Right lobe of liver (tissue), 6 donors: Measurements from ENCODE around the gene SLC25A17. TPM values are rescaled to one million over a fixed set of nuclear protein-coding genes. Genes with fewer than 3 reads are reported as not detected.

ENCODE experiments used
- ATAC-seq, 4 donors: fragments of 200-7000 bp; cut with Tn5 transposase; one replicate each; pipeline ENCODE4 v1.9.1; 2020; ENCODE audit warnings: mild to moderate bottlenecking in 4 of 4, moderate library complexity in 4 of 4
- DNase-seq, 3 donors: peaks; one replicate each; pipeline ENCODE4 v3.0.0-alpha.2; 2020
- H3K27ac ChIP-seq, 3 donors: fragments of 200-600 bp; one replicate each; pipeline ENCODE4 v1.8.0; 2022
- H3K27me3 ChIP-seq, 2 donors: fragments of 200-600 bp; one replicate each; pipeline ENCODE4 v1.8.0; 2022
- H3K36me3 ChIP-seq, 4 donors: fragments of 200-600 bp; sonication (generic) in 1 of 4; one replicate each; pipeline versions ENCODE4 v1.5.1 to v1.8.0; 2017 to 2022; ENCODE audit warnings: control low read depth in 1 of 4
- H3K4me1 ChIP-seq, 4 donors: fragments of 200-600 bp; sonication (generic) in 1 of 4; one replicate each; pipeline versions ENCODE4 v1.5.1 to v1.8.0; 2017 to 2022; ENCODE audit warnings: control low read depth in 1 of 4
- H3K4me3 ChIP-seq, 3 donors: fragments of 200-600 bp; one replicate each; pipeline ENCODE4 v1.8.0; 2022
- H3K9me3 ChIP-seq, 4 donors: fragments of 200-600 bp; sonication (generic) in 1 of 4; one replicate each; pipeline versions ENCODE4 v1.5.1 to v1.8.0; 2017 to 2022; ENCODE audit warnings: control low read depth in 1 of 4
- POLR2A ChIP-seq: fragments of 450-650 bp; IDR thresholded peaks from one replicate; pipeline ENCODE4 v1.6.1; 2017; ENCODE audit warnings: antibody characterized with exemption, mild to moderate bottlenecking
- WGBS: methylation state at CpG from one replicate; pipeline ENCODE4 v1.1.6; 2018; ENCODE audit warnings: low coverage, low lambda C conversion rate; ENCODE audit not compliant: insufficient coverage; ENCODE audit errors: missing lambda C conversion rate; 5-methylcytosine and 5-hydroxymethylcytosine counted together
- intact Hi-C, 2 donors: fragments of 100-400 bp; cut with DNase I; formaldehyde crosslinking; loops; one replicate each; pipeline versions ENCODE4 v1.11.2 to v1.14.1; 2022
- total RNA-seq, 6 experiments: library from RNA; depleted of rRNA in 2 of 6; stranded (reverse); fragments of >200 nt in 2 of 6; fragmentation: NEBNext Ultra II Directional in 3 of 6; extraction: Animal tissue kit (Norgen Biotek cat#: 25700) in 3 of 6; gene quantifications; one replicate each; pipeline versions ENCODE4 v1.1.0 to v1.2.4, GENCODE V29; 2016 to 2023
- TF ChIP-seq, protein P1 (sequence below), 4 donors: fragments of 200-600 bp in 3 of 4; fragments of 450-650 bp in 1 of 4; IDR thresholded peaks; one replicate each; pipeline versions ENCODE4 v1.5.1 to v1.8.0; 2016 to 2022; ENCODE audit warnings: antibody characterized with exemption in 4 of 4, mild to moderate bottlenecking in 2 of 4
- donor health status: DM: no; HTN: yes; CAD: no.
- donor health status: DM: no; HTN: no; CAD: no.
- donor health status: DM: no; HTN: no; CAD: no.
- donor health status: DM: no; HTN: yes; CAD: no.
- donor health status: DM: no; HTN: yes; CAD: no.

The SLC25A17 gene
- total RNA-seq, 6 experiments from 2014 or later, result 10.9 to 15.5 (median 13.0) TPM

DNA sequence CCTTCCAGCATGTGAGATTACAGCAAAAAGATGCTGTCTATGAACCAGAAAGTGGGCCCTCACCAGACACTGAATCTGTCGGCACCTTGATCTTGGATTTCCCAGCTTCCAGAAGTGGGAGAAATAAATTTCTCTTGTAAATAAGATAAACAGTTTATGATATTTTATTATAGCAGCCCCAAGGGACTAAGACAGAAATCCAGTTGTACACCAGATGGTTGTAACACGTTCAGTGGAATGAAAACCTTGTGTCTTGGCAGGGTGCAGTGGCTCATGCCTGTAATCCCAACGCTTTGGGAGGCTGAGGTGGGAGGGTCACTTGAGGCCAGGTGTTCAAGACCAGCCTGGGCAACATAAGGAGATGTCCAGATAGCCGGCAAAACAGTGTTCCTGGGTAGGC, 78.0 kb downstream of the SLC25A17 start:
- no peak for TF ChIP-seq POLR2A
- TF ChIP-seq, protein P1, sequence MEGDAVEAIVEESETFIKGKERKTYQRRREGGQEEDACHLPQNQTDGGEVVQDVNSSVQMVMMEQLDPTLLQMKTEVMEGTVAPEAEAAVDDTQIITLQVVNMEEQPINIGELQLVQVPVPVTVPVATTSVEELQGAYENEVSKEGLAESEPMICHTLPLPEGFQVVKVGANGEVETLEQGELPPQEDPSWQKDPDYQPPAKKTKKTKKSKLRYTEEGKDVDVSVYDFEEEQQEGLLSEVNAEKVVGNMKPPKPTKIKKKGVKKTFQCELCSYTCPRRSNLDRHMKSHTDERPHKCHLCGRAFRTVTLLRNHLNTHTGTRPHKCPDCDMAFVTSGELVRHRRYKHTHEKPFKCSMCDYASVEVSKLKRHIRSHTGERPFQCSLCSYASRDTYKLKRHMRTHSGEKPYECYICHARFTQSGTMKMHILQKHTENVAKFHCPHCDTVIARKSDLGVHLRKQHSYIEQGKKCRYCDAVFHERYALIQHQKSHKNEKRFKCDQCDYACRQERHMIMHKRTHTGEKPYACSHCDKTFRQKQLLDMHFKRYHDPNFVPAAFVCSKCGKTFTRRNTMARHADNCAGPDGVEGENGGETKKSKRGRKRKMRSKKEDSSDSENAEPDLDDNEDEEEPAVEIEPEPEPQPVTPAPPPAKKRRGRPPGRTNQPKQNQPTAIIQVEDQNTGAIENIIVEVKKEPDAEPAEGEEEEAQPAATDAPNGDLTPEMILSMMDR (IDR thresholded peaks at IDR 0.05), result no peak
- Histone ChIP-seq H3K4me3 (no peak overlapping the region), H3K27ac (no peak overlapping the region), H3K27me3 (no peaks in the 10 kb centered on the region), H3K9me3 (no peaks in the 10 kb centered on the region), H3K36me3 (no peaks in the 10 kb centered on the region), H3K4me1 (no peaks in the 10 kb centered on the region)
- WGBS, result 76% methylated on average over 4 of the region's 4 CpGs
- DNase-seq (no peak), ATAC-seq (no peak)
- intact Hi-C loops, result no loop called here

DNA sequence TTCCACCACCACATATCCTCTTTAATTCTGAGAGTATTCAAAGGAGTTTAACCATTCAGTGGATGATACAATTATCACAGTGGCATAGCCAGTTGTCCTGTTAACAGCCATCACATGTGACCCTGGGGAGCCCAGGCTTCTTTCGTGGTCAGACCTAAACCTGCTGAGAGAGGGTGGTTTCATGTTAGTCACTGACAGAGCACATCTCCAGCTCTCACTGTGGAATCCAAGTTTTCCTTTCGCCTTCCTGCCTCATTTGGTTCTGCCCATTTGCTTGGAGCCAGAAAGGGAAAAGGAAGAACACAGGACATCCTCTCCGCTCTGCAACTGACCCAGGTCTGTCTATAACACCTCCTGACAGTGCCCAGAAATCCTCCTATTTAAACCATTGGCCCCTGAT, 79.4 kb downstream of the SLC25A17 start:
- Histone ChIP-seq H3K4me1 (no peaks in the 10 kb centered on the region), H3K36me3 (no peaks in the 10 kb centered on the region), H3K27me3 (no peaks in the 10 kb centered on the region), H3K27ac (no peak overlapping the region), H3K9me3 (no peaks in the 10 kb centered on the region), H3K4me3 (no peak overlapping the region)
- WGBS, result 44% methylated on average over 2 of the region's 3 CpGs
- ATAC-seq (peak in 3 of 4 donors; percentile 25 to 57 (median 36)), DNase-seq (no peak)
- intact Hi-C loops, result no loop called here
- no peak for TF ChIP-seq POLR2A
- TF ChIP-seq, protein P1 (IDR thresholded peaks at IDR 0.05), result no peak

DNA sequence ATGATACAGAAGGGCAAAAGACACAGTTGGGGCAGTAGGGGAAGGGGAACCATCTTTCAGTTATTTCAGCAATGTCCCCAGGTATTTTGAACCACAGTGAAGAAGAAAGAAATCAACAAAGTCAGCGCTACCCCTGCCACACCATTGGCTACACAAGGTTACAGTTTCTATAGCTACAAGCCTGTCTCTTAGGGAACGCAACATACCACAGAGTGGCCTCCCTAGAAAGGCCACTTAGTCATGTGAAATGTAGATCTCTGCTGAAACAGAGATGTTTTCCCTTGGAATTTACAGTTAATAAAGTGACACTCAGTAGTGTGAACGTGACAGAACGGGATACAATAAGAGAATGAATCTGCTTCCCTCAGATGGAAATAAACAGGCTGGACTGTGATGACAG, 85.2 kb downstream of the SLC25A17 start:
- Histone ChIP-seq H3K9me3 (no peaks in the 10 kb centered on the region), H3K36me3 (no peaks in the 10 kb centered on the region), H3K4me1 (peaks cover 0 to 10% (median 5%) of the 10 kb centered on the region in 4 donors), H3K4me3 (no peak overlapping the region), H3K27me3 (no peaks in the 10 kb centered on the region), H3K27ac (no peak overlapping the region)
- TF ChIP-seq POLR2A, result no peak
- TF ChIP-seq, protein P1 (IDR thresholded peaks at IDR 0.05), result no peak
- DNase-seq, result no peak
- WGBS, result 96% methylated on average over 4 of the region's 4 CpGs
- ATAC-seq, result no peak
- intact Hi-C loops, result no loop called here

DNA sequence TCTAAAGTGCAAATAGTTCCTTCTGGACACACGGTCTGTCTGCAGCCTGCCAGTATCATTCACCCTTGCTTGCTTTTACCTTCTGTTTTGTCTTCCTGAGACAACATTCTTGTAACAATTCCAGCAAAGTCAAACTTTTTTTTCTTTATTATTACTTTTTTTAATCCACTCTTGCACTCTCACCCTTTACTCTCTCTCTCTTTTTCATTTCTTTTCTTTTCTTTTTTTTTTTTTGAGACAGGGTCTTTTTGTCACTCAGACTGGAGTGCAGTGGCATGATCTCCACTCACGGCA, 86.2 kb downstream of the SLC25A17 start:
- intact Hi-C loops, result no loop called here
- peaks cover 0 to 10% (median 5%) of the 10 kb centered on the region in 4 donors for H3K4me1 ChIP-seq
- H3K27me3 ChIP-seq, result no peaks in the 10 kb centered on the region
- TF ChIP-seq, protein P1 (IDR thresholded peaks at IDR 0.05), result no peak
- TF ChIP-seq POLR2A, result no peak
- H3K4me3 ChIP-seq, result no peak overlapping the region
- 45% methylated on average over 2 of the region's 2 CpGs for WGBS
- no peaks in the 10 kb centered on the region for H3K9me3 ChIP-seq
- DNase-seq (no peak), ATAC-seq (no peak)
- no peaks in the 10 kb centered on the region for H3K36me3 ChIP-seq
- H3K27ac ChIP-seq, result peak overlapping the region in 1 of 3 donors; percentile 21

DNA sequence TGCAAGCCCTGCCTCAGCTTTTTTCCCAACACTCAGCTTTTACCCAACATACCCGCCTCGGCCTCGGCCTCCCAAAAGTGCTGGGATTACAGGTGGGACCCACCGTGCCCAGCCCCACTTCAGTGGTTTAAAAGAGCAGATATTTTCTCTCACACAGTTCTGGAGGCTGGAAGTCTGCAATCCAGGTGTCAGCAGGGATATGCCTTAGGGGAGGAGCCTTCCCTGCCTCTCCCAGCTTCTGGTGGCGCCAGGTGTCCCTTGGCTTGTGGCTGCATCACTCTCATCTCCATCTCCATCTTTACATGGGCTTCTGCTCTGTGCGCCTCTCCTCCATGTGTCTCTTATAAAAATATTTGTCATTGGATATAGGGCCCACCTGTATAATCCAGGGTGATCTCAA, 89.9 kb downstream of the SLC25A17 start:
- Histone ChIP-seq H3K4me1 (peaks cover 0 to 10% (median 5%) of the 10 kb centered on the region in 4 donors), H3K9me3 (no peaks in the 10 kb centered on the region), H3K36me3 (no peaks in the 10 kb centered on the region), H3K27ac (no peak overlapping the region), H3K4me3 (no peak overlapping the region), H3K27me3 (no peaks in the 10 kb centered on the region)
- 82% methylated on average over 4 of the region's 6 CpGs for WGBS
- intact Hi-C loops, result no loop called here
- DNase-seq, result no peak
- TF ChIP-seq POLR2A, result no peak
- TF ChIP-seq, protein P1 (IDR thresholded peaks at IDR 0.05), result no peak
- no peak for ATAC-seq
